GM18505 (cell line): Measurements from ENCODE around the gene GPRC5C.
A peak's percentile ranks its signal among the peaks of the same experiment; 100 is the strongest.

Source experiments
- ATAC-seq: cut with Tn5 transposase; IDR thresholded peaks from one replicate; pipeline ENCODE4 v1.9.1; 2021; ENCODE audit not compliant: unreplicated experiment
- POLR2A ChIP-seq: IDR thresholded peaks from 4 replicates; pipeline ENCODE4 v1.6.1; 2011; ENCODE audit warnings: borderline replicate concordance; ENCODE audit not compliant: insufficient read depth, insufficient read length; ENCODE audit errors: extremely low read depth

GPRC5C gene

DNA sequence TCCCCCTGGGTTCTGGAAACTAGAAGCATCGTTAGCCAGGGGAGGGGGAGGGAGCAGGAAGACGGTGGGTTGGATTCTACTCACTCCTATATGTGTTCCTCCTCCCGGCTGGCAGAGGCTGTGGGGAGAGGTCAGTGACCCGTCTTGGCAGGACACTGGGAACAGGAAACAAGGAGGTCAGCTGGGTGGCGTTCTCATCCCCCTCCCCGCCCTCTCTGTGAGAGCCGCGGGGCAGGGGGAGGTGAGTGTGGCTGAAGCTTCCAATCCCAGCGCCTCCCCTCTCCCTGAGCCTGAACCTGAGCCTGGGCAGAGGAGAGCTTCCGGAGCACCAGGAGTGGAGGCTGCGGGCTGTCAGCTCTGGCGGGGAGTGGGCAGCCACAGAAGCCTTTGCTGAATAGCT is 12.5 kb downstream of the GPRC5C start:
- no peak for TF ChIP-seq POLR2A
- ATAC-seq: no peak

GRCh38 chr17:74445158-74445557 is 13.3 kb downstream of the GPRC5C start:
- no peak for ATAC-seq
- no peak for TF ChIP-seq POLR2A

GRCh38 chr17:74446551-74447500 is 14.9 kb downstream of the GPRC5C start:
- no peak for TF ChIP-seq POLR2A
- ATAC-seq: no peak

DNA sequence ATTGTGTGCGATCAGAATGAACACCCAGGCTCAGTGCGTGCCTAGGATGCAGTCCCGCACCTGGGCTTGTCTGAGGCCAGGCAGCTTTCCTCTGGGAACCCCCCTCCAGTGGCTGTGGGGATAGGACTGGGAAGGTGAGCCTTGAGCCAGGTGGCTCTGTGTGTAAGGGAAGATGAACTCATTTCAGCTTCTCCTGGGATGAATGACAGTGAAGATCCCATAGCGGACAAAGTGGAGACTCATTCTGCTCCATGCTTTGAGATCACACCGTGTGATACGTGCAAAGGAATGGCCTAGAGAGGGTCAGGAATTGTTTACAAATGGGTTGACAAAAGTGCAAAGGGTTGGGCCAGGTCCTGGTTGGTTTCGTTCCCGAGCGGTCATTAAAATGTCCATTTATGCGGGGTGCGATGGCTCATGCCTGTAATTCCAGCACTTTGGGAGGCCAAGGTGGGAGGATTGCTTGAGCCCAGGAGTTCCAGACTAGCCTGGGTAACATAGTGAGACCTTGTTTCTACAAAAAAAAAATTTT is 15.8 kb downstream of the GPRC5C start:
- TF ChIP-seq POLR2A: no peak
- ATAC-seq: no peak

DNA sequence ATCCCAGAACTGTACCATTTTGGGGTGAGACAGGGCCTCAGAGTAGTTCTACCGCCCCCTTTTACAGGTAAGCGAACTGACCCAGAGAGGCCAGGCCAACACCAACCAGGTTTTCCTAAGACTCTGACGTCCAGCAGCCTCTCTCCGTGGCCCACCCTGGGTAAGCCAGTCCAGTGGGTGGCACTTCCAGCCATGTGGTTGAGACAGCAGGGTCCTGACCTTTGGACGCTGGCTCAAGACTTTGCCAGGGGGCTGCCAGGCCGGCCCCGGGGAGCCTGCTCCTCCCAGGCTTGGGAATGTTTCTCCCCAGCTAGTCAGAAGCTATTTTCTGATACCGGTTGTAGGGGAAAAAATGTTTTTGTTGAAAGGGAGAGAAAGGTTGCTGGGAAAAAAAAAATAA is 16.9 kb downstream of the GPRC5C start:
- TF ChIP-seq POLR2A: no peak
- ATAC-seq: no peak

DNA sequence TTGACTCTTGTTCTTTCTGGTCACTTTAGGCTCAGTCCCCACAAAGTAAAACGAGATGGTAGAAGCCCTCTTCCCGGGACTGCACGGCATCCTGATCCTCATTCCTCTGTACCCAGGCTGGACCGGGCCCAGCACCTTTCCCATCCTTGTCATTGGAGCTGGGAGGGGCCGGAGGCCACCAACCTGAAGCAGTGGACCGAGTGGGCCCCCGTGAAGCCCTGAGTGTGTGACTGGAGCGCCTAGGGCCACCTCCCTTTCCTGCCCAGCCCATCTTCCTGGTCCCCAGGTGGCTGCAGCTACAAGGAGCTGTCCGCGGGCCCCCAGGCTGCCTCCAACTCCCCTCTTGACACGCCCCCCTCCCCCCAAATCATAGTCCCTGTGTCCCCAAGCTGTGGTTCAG is 17.4 kb downstream of the GPRC5C start:
- no peak for ATAC-seq
- no peak for TF ChIP-seq POLR2A

DNA sequence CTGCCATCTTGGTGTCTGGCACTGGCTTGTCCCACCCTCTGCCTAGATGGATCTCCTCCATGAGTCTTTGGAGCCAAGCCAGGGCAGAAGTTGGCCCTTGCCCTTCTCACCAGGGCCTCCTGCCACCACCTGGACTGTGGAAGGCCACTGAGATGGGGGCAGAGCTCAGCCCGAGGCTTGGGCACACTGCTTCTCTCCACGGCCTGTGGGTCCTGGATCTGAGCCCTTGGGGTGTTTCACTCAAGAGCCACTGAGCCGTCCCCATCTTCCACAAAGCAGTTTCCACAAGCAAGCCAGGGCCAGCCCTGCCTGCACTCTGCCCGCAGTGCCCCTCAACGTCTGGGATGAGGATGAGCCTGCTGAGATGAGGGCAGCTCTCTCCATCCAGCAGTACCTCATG is 17.9 kb downstream of the GPRC5C start:
- TF ChIP-seq POLR2A: no peak
- ATAC-seq: no peak

GRCh38 chr17:74450231-74450630 is 18.3 kb downstream of the GPRC5C start:
- no peak for TF ChIP-seq POLR2A
- no peak for ATAC-seq

GRCh38 chr17:74450925-74451403 is 19.1 kb downstream of the GPRC5C start:
- TF ChIP-seq POLR2A: no peak
- ATAC-seq: no peak

DNA sequence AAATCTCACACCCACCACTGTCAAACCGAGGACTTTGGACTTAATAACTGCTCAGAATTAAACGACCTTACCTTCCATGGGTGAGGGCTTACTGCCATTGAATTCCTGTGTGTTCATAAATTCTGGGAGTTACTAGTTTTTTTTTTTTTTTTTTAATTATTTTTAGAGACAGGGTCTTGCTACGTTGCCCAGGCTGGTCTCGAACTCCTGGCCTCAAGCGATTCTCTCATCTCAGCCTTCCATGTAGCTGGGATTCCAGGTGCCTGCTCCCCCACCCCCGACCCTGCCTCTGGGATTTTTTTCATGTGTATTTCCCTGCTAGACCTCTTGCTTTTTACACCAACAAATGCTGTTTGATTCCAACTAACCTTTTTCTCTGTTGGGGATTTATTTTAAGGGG is 19.7 kb downstream of the GPRC5C start:
- no peak for ATAC-seq

GRCh38 chr17:74452033-74452840 is 20.3 kb downstream of the GPRC5C start:
- ATAC-seq: no peak
- TF ChIP-seq POLR2A: no peak

More for the DNA sequence above, 19.7 kb downstream of the GPRC5C start:
- no peak for TF ChIP-seq POLR2A

DNA sequence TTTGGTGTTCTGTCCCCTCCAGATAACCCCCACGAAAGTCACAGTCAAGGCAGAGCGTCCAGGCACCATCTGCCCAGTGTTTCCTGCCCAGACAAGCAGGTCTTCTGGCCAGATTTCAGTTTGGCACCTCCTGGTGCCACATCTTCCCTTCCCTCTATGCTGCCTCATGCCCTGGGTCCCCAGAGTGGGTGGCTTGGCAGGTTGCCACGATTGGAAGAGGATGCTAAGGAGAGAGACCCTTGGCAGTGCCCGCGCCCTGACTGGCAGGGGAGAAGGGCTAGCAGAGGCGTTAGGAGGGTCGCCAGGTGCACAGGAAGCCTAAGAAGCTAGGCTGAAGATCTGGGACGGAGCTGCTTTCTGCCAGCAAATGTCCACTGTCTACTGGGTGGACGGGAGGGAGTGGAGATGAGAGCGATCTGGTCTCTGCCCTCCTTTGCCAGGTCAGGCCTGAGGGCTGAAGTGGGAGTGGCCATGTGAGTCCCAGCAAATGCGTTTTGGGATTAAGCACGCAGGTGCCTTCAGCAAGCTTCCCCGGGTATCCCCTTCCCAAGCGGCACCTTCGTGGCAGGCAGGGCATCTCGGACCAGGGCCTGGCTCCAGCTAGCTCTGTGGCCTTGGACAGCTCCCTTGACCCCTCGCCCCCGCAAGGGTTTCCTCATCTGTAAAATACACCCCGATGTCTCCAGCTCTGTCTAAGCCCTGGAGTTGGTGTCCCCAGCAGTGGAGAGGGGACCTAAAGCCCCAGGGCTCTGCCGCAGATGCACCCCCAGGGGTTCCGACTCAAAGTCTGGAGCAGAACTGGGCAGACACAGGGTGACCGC is 21.2 kb downstream of the GPRC5C start:
- no peak for ATAC-seq
- no peak for TF ChIP-seq POLR2A

GRCh38 chr17:74453665-74454196 is 21.8 kb downstream of the GPRC5C start:
- peak; percentile 81 for ATAC-seq
- TF ChIP-seq POLR2A: no peak
